ENCODE data around the gene PLAC8. TPM values are rescaled to one million over a fixed set of nuclear protein-coding genes. Genes with fewer than 3 reads are reported as not detected.
A peak's percentile ranks its signal among the peaks of the same experiment; 100 is the strongest.
"Not testable (repeated sequence)": the region's sequence is repeated elsewhere in the genome, so short reads cannot be mapped to it uniquely, and the experiment has no call there.

The PLAC8 gene
- polyA plus RNA-seq, 1 donor (not counting 4 experiments of a cell fraction or from before 2014, with no cell fraction given) = 1.5 TPM

DNA sequence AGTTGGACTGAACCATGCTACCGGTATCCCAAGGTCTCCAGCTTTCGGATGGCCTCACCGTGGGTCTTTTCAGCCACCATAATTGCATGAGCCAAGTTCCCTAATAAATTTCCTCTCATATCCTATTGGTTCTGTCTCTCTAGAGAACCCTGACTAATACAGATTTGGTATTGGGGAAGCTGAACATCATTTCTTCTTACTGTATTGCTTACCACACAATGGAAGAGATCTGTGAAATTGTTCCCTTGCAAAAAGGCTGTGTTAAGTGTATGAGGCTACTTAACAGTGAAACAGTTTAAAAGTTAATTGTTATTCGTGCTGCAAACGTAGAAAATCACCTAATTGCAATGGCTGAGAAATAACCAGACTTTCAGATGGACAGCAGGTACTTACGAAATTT lies 34.0 kb downstream of the PLAC8 start:
- Histone ChIP-seq H3K4me1 (ENCODE audit: control insufficient read depth, extremely low read depth, insufficient read depth, low read length) (peaks cover 4% of the 10 kb centered on the region), H2AFZ (ENCODE audit: control insufficient read depth, low read length) (no peak overlapping the region), H3K27ac (ENCODE audit: control insufficient read depth, insufficient read depth, low read length) (no peak overlapping the region), H3K27me3 (ENCODE audit: control insufficient read depth, extremely low read depth, insufficient read depth, low read length) (no peaks in the 10 kb centered on the region), H3K9me1 (ENCODE audit: control insufficient read depth, extremely low read depth, insufficient read depth, low read length) (no peaks in the 10 kb centered on the region), H3K9ac (ENCODE audit: control insufficient read depth, extremely low read depth, insufficient read depth, low read length) (no peak overlapping the region), H4K20me1 (ENCODE audit: control insufficient read depth, extremely low read depth, insufficient read depth, low read length) (no peaks in the 10 kb centered on the region), H3K4me3 (ENCODE audit: control insufficient read depth in 2 of 3, extremely low read depth in 1 of 3, insufficient read depth in 2 of 3, low read depth in 1 of 3, low read length in 3 of 3) (no peak overlapping the region), H3K4me2 (ENCODE audit: control insufficient read depth, extremely low read depth, insufficient read depth, low read depth, low read length) (no peak overlapping the region), H3K79me2 (ENCODE audit: control insufficient read depth, insufficient read depth, low read length) (no peaks in the 10 kb centered on the region), H3K9me3 (ENCODE audit: control insufficient read depth, low read depth, low read length) (no peaks in the 10 kb centered on the region), H3K36me3 (ENCODE audit: control insufficient read depth in 2 of 2, extremely low read depth in 1 of 2, insufficient read depth in 2 of 2, low read length in 2 of 2) (peaks cover 0 to under 1% of the 10 kb centered on the region in 2 experiments)
- DNase-seq (ENCODE audit: low read depth, low spot score) (no peak), FAIRE-seq (no peak)
- TF ChIP-seq CTCF (optimal IDR thresholded peaks at IDR 0.05 in 1 of 3, IDR thresholded peaks at IDR 0.05 in 1 of 3, conservative IDR thresholded peaks at IDR 0.05 in 1 of 3; ENCODE audit: extremely low read depth in 1 of 3, insufficient read depth in 2 of 3, low read length in 3 of 3) = no peak
- no peak for TF ChIP-seq EZH2 (IDR thresholded peaks at IDR 0.05; ENCODE audit: low read length)
- dilution Hi-C loops (cut with MboI; ENCODE audit: extremely low pct_ligation_motif_present, low sequenced_read_pairs) = no loop called here

DNA sequence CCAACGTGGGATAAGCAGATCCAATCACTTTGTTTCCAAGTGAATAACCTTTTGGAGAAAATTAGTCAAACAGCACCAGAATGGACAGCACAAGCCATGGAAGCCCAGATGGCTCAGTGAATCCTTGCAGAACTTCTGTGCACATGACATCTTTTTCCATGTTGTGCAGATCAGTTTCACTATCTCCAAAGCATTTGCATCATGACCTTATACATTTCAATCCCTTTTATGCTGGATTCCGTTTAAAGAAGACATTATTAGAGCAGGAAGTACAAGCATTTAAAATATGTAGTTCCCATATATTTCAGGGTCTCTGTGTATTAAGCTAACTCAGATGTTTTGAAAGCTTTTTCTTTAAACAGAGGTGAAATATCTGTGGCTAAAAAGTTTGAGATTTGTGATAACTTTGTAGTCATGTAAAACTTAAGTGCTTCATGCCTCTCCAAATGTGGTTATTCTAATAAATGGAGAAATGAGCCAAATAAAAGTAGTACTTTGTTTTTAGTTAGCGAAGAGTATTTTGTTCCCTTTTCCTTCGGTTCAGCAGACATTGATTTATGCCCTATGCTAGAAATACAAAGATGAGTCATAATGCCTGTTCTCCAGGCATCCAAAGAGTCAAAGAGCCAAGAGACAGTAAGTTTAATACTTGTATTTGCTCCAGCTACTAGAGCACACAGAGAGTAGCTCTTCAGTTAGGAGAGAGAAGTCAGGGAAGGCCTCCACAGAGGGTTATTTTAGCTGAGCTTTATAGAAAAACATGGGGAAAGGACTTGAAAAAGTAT lies 39.0 kb downstream of the PLAC8 start:
- Histone ChIP-seq H3K9me1 (ENCODE audit: control insufficient read depth, extremely low read depth, insufficient read depth, low read length) (no peaks in the 10 kb centered on the region), H3K9me3 (ENCODE audit: control insufficient read depth, low read depth, low read length) (no peaks in the 10 kb centered on the region), H3K27me3 (ENCODE audit: control insufficient read depth, extremely low read depth, insufficient read depth, low read length) (no peaks in the 10 kb centered on the region), H3K36me3 (ENCODE audit: control insufficient read depth in 2 of 2, extremely low read depth in 1 of 2, insufficient read depth in 2 of 2, low read length in 2 of 2) (peaks cover 0 to 12% of the 10 kb centered on the region in 2 experiments), H3K4me1 (ENCODE audit: control insufficient read depth, extremely low read depth, insufficient read depth, low read length) (peaks cover 11% of the 10 kb centered on the region), H3K79me2 (ENCODE audit: control insufficient read depth, insufficient read depth, low read length) (no peaks in the 10 kb centered on the region), H3K27ac (ENCODE audit: control insufficient read depth, insufficient read depth, low read length) (no peak overlapping the region), H2AFZ (ENCODE audit: control insufficient read depth, low read length) (no peak overlapping the region), H3K4me2 (ENCODE audit: control insufficient read depth, extremely low read depth, insufficient read depth, low read depth, low read length) (no peak overlapping the region), H3K4me3 (ENCODE audit: control insufficient read depth in 2 of 3, extremely low read depth in 1 of 3, insufficient read depth in 2 of 3, low read depth in 1 of 3, low read length in 3 of 3) (no peak overlapping the region), H3K9ac (ENCODE audit: control insufficient read depth, extremely low read depth, insufficient read depth, low read length) (no peak overlapping the region), H4K20me1 (ENCODE audit: control insufficient read depth, extremely low read depth, insufficient read depth, low read length) (no peaks in the 10 kb centered on the region)
- FAIRE-seq = peak; percentile 43
- no peak for DNase-seq (ENCODE audit: low read depth, low spot score)
- no peak for TF ChIP-seq EZH2 (IDR thresholded peaks at IDR 0.05; ENCODE audit: low read length)
- TF ChIP-seq CTCF (optimal IDR thresholded peaks at IDR 0.05 in 1 of 3, IDR thresholded peaks at IDR 0.05 in 1 of 3, conservative IDR thresholded peaks at IDR 0.05 in 1 of 3; ENCODE audit: extremely low read depth in 1 of 3, insufficient read depth in 2 of 3, low read length in 3 of 3) = no peak
- dilution Hi-C loops (cut with MboI; ENCODE audit: extremely low pct_ligation_motif_present, low sequenced_read_pairs) = no loop called here

- H3K9me1 ChIP-seq (ENCODE audit: control insufficient read depth, extremely low read depth, insufficient read depth, low read length); DNase-seq (ENCODE audit: low read depth, low spot score); H3K79me2 ChIP-seq (ENCODE audit: control insufficient read depth, insufficient read depth, low read length); H3K27ac ChIP-seq (ENCODE audit: control insufficient read depth, insufficient read depth, low read length); H3K9ac ChIP-seq (ENCODE audit: control insufficient read depth, extremely low read depth, insufficient read depth, low read length); dilution Hi-C loops (cut with MboI; ENCODE audit: extremely low pct_ligation_motif_present, low sequenced_read_pairs); H3K9me3 ChIP-seq (ENCODE audit: control insufficient read depth, low read depth, low read length); H4K20me1 ChIP-seq (ENCODE audit: control insufficient read depth, extremely low read depth, insufficient read depth, low read length); H2AFZ ChIP-seq (ENCODE audit: control insufficient read depth, low read length); H3K4me3 ChIP-seq (ENCODE audit: control insufficient read depth in 2 of 3, extremely low read depth in 1 of 3, insufficient read depth in 2 of 3, low read depth in 1 of 3, low read length in 3 of 3); H3K27me3 ChIP-seq (ENCODE audit: control insufficient read depth, extremely low read depth, insufficient read depth, low read length); H3K4me2 ChIP-seq (ENCODE audit: control insufficient read depth, extremely low read depth, insufficient read depth, low read depth, low read length); FAIRE-seq: not testable (repeated sequence)
- Histone ChIP-seq H3K4me1 (ENCODE audit: control insufficient read depth, extremely low read depth, insufficient read depth, low read length) (peaks cover 11% of the 10 kb centered on the region), H3K36me3 (ENCODE audit: control insufficient read depth in 2 of 2, extremely low read depth in 1 of 2, insufficient read depth in 2 of 2, low read length in 2 of 2) (peaks cover 0 to 12% of the 10 kb centered on the region in 2 experiments)
Observed at GRCh38 chr4:83074783-83075182, 39.7 kb downstream of the PLAC8 start.

All from keratinocyte (primary cell).